Endothelial cell of umbilical vein (primary cell): ENCODE results near the gene MASP2. TPM values are rescaled to one million over a fixed set of nuclear protein-coding genes. Genes with fewer than 3 reads are reported as not detected.

ENCODE experiments used
- BruUV-seq: library from RNA; stranded (reverse); fragments of 400-500 nt; replicated peaks from 2 replicates; lab custom pipeline; 2021; lab: Mats Ljungman, UMichigan
- CTCF ChIA-PET: fragments of 300-600, 350-600 bp; sonication (Branson Sonifier 250); formaldehyde crosslinking; loops from one replicate; lab custom pipeline; 2021; ENCODE audit warnings: antibody characterized with exemption, inconsistent platforms; lab: Charles Lee
- POLR2A ChIA-PET: fragments of 300-600, 350-600 bp; sonication (Branson Sonifier 250); formaldehyde crosslinking; loops from one replicate; lab custom pipeline; 2021; ENCODE audit warnings: antibody characterized with exemption, inconsistent platforms; lab: Charles Lee
- DNase-seq: peaks from one replicate; pipeline ENCODE4 v3.0.0-alpha.2; 2011; ENCODE audit warnings: low read depth, low spot score
- FAIRE-seq: peaks from 2 replicates; lab custom pipeline; 2011; peaks lifted over from hg19 to GRCh38; lab: Jason Lieb, UNC
- H2AFZ ChIP-seq: 2 replicates; pipeline ENCODE4 v1.6.0; 2012; ENCODE audit warnings: low read depth, low read length, control low read depth, inconsistent platforms
- H3K27ac ChIP-seq: 2 replicates; pipeline ENCODE4 v1.5.1; 2011; ENCODE audit warnings: low read depth, mild to moderate bottlenecking, control low read depth, low read length, moderate library complexity; ENCODE audit not compliant: insufficient read depth
- H3K27me3 ChIP-seq, 2 experiments: 2 replicates each; pipeline versions ENCODE4 v1.6.0 to v1.6.1; 2011; ENCODE audit warnings: low read length in 2 of 2, mixed read lengths in 1 of 2; ENCODE audit not compliant: control insufficient read depth in 2 of 2, insufficient read depth in 2 of 2
- H3K36me3 ChIP-seq, 2 experiments: 2 replicates in 1 of 2; 3 replicates in 1 of 2; pipeline ENCODE4 v1.5.1; 2011; ENCODE audit warnings: low read length in 2 of 2, mild to moderate bottlenecking in 1 of 2, moderate library complexity in 1 of 2; ENCODE audit not compliant: control insufficient read depth in 2 of 2, insufficient read depth in 2 of 2; ENCODE audit errors: extremely low read depth in 1 of 2
- H3K4me1 ChIP-seq: 3 replicates; pipeline ENCODE4 v1.5.1; 2011; ENCODE audit warnings: mild to moderate bottlenecking, low read length; ENCODE audit not compliant: control insufficient read depth, insufficient read depth; ENCODE audit errors: extremely low read depth
- H3K4me2 ChIP-seq: 2 replicates; pipeline ENCODE4 v1.6.1; 2011; ENCODE audit warnings: low read length, control low read depth, mixed read lengths; ENCODE audit not compliant: insufficient read depth
- H3K4me3 ChIP-seq, 3 experiments: fragments of 200-600 bp in 1 of 3; sonication (generic), shearing (Covaris generic) in 1 of 3; replicated peaks in 1 of 3; 2 replicates each; pipeline ENCODE4 v1.5.1; 2011 to 2016; ENCODE audit warnings: control low read depth in 3 of 3, low read length in 3 of 3, mild to moderate bottlenecking in 2 of 3, inconsistent platforms in 1 of 3, low read depth in 1 of 3, moderate library complexity in 1 of 3; ENCODE audit not compliant: insufficient read depth in 1 of 3
- H3K79me2 ChIP-seq: 2 replicates; pipeline ENCODE4 v1.6.0; 2012; ENCODE audit warnings: low read length, inconsistent platforms; ENCODE audit not compliant: control insufficient read depth, insufficient read depth
- H3K9ac ChIP-seq: replicated peaks from 2 replicates; pipeline ENCODE3; 2011; ENCODE audit warnings: low read length, control low read depth; ENCODE audit not compliant: insufficient read depth; ENCODE audit errors: extremely low read depth
- H3K9me1 ChIP-seq: replicated peaks from 3 replicates; pipeline ENCODE4 v1.6.0; 2011; ENCODE audit warnings: mild to moderate bottlenecking, low read length; ENCODE audit not compliant: control insufficient read depth, insufficient read depth; ENCODE audit errors: extremely low read depth
- H3K9me3 ChIP-seq: replicated peaks from 2 replicates; pipeline ENCODE4 v1.5.1; 2012; ENCODE audit warnings: low read length, inconsistent platforms; ENCODE audit not compliant: control insufficient read depth, insufficient read depth
- H4K20me1 ChIP-seq: replicated peaks from 2 replicates; pipeline ENCODE3; 2011; ENCODE audit warnings: mild to moderate bottlenecking, low read length; ENCODE audit not compliant: control insufficient read depth, insufficient read depth; ENCODE audit errors: extremely low read depth
- CTCF ChIP-seq, 2 donors: IDR thresholded peaks; 1 replicate in 1 of 2; 2 replicates in 1 of 2; pipeline ENCODE4 v1.5.1; 2011; ENCODE audit warnings: low read length in 2 of 2, mild to moderate bottlenecking in 2 of 2, moderate library complexity in 2 of 2, control low read depth in 1 of 2, inconsistent platforms in 1 of 2, low read depth in 1 of 2; ENCODE audit not compliant: insufficient read depth in 1 of 2; ENCODE audit errors: extremely low read depth in 1 of 2
- EZH2 ChIP-seq: IDR thresholded peaks from 2 replicates; pipeline ENCODE4 v1.6.1; 2012; ENCODE audit warnings: borderline replicate concordance, low read depth, mild to moderate bottlenecking, moderate library complexity, low read length, inconsistent platforms; ENCODE audit not compliant: severe bottlenecking
- FOS ChIP-seq: IDR thresholded peaks from 2 replicates; pipeline ENCODE4 v1.6.1; 2011; ENCODE audit warnings: mild to moderate bottlenecking, low read length, moderate library complexity, borderline replicate concordance; ENCODE audit not compliant: insufficient read depth
- GATA2 ChIP-seq: IDR thresholded peaks from 2 replicates; pipeline ENCODE4 v1.7.0; 2011; ENCODE audit warnings: low read depth, mild to moderate bottlenecking, moderate library complexity, mixed read lengths, low read length; ENCODE audit not compliant: insufficient read length, insufficient read depth
- JUN ChIP-seq: IDR thresholded peaks from 2 replicates; pipeline ENCODE4 v1.6.1; 2011; ENCODE audit warnings: borderline replicate concordance, low read depth; ENCODE audit not compliant: insufficient read length, insufficient read depth
- MAX ChIP-seq: IDR thresholded peaks from 2 replicates; pipeline ENCODE4 v1.6.1; 2011; ENCODE audit not compliant: insufficient read depth, insufficient read length
- MYC ChIP-seq: IDR thresholded peaks from one replicate; pipeline ENCODE4 v1.6.1; 2011; ENCODE audit warnings: mild to moderate bottlenecking, low read depth, low read length
- POLR2A ChIP-seq: IDR thresholded peaks from 2 replicates; pipeline ENCODE4 v1.6.1; 2012; ENCODE audit warnings: low read depth, mild to moderate bottlenecking, control low read depth, low read length
- POLR2AphosphoS5 ChIP-seq: IDR thresholded peaks from 2 replicates; pipeline ENCODE4 v1.6.1; 2012; ENCODE audit warnings: low read depth, mild to moderate bottlenecking, control low read depth, low read length, moderate library complexity; ENCODE audit not compliant: insufficient read depth
- dilution Hi-C: fragments of 300-500 bp; cut with MboI; formaldehyde crosslinking; loops from one replicate; pipeline ENCODE4 v1.15.0; 2019; ENCODE audit warnings: low sequenced_read_pairs; ENCODE audit not compliant: extremely low pct_ligation_motif_present
- intact Hi-C: fragments of 100-400 bp; cut with micrococcal nuclease; formaldehyde crosslinking; loops from one replicate; pipeline ENCODE4 v1.10.0; 2022
- polyA plus RNA-seq, 4 experiments: library from polyadenylated mRNA; depleted of rRNA in 3 of 4; stranded (reverse) in 3 of 4; unstranded in 1 of 4; fragments of >200 nt; gene quantifications; 2 replicates each; pipeline versions ENCODE4 v1.2.1 to v1.2.3, GENCODE V29; 2011 to 2012; ENCODE audit warnings: missing spikeins in 1 of 4
- total RNA-seq: library from RNA; stranded (reverse); gene quantifications from 2 replicates; pipeline ENCODE4 v1.2.3, GENCODE V29; 2021

The MASP2 gene
- total and polyA plus RNA-seq, 2 donors (not counting 3 experiments of a cell fraction or from before 2014, with no cell fraction given): 0.53 TPM; not detected in 1

- intact Hi-C loops (no loop called here), dilution Hi-C loops (no loop called here)
- Histone ChIP-seq H3K9me3 (no peaks in the 10 kb centered on the region), H3K9me1 (no peaks in the 10 kb centered on the region), H3K27ac (no peak overlapping the region), H3K27me3 (no peaks in the 10 kb centered on the region), H2AFZ (no peak overlapping the region), H3K9ac (no peak overlapping the region), H3K4me3 (no peak overlapping the region), H3K4me2 (no peak overlapping the region), H3K4me1 (peaks cover 13% of the 10 kb centered on the region), H3K36me3 (peaks cover 0 to 12% of the 10 kb centered on the region in 2 experiments), H3K79me2 (peaks cover 20% of the 10 kb centered on the region), H4K20me1 (no peaks in the 10 kb centered on the region)
- CTCF ChIA-PET: interaction anchor here (3.1 kb wide), 1 partner anchor 19 kb away, joined by 21 read pairs; no protein-coding TSS in a partner anchor
- no peak for FAIRE-seq
- BruUV-seq: no TSS peak
- POLR2A ChIA-PET: no interaction called here
- no peak for TF ChIP-seq POLR2A
- DNase-seq: no peak
These were observed 9.5 kb upstream of the MASP2 start for GRCh38 chr1:11056504-11056903.

GRCh38 chr1:11055676-11056075 is 8.6 kb upstream of the MASP2 start:
- BruUV-seq: no TSS peak
- no peaks in the 10 kb centered on the region for H3K27me3 ChIP-seq
- H2AFZ ChIP-seq: no peak overlapping the region
- no peaks in the 10 kb centered on the region for H3K9me3 ChIP-seq
- no peak overlapping the region for H3K9ac ChIP-seq
- FAIRE-seq (no peak), DNase-seq (no peak)
- no peak overlapping the region for H3K27ac ChIP-seq
- POLR2A ChIA-PET: no interaction called here
- dilution Hi-C loops (no loop called here), intact Hi-C loops (no loop called here)
- peaks cover 0 to 12% of the 10 kb centered on the region in 2 experiments for H3K36me3 ChIP-seq
- H3K4me3 ChIP-seq: no peak overlapping the region
- no peak overlapping the region for H3K4me2 ChIP-seq
- TF ChIP-seq JUN (no peak), EZH2 (no peak), MYC (no peak), MAX (no peak), CTCF (IDR thresholded peaks at IDR 0.05; ENCODE audit: extremely low read depth in 1 of 2, insufficient read depth in 1 of 2, low read depth in 1 of 2, low read length in 2 of 2) (no peak), FOS (no peak), POLR2A (no peak), GATA2 (no peak), POLR2AphosphoS5 (no peak)
- no peaks in the 10 kb centered on the region for H4K20me1 ChIP-seq
- H3K9me1 ChIP-seq: no peaks in the 10 kb centered on the region
- CTCF ChIA-PET: interaction anchor here (3.1 kb wide), 1 partner anchor 18 kb away, joined by 21 read pairs; no protein-coding TSS in a partner anchor
- H3K4me1 ChIP-seq: peaks cover 10% of the 10 kb centered on the region
- peaks cover 17% of the 10 kb centered on the region for H3K79me2 ChIP-seq
